HG03159 (cell line): ENCODE measurements around the gene PPP4R2.
"Not testable (repeated sequence)": the region's sequence is repeated elsewhere in the genome, so short reads cannot be mapped to it uniquely, and the experiment has no call there.

ENCODE experiments used
- ATAC-seq: cut with Tn5 transposase; IDR thresholded peaks from one replicate; pipeline ENCODE4 v1.9.1; 2021; ENCODE audit warnings: mild to moderate bottlenecking, moderate library complexity; ENCODE audit not compliant: unreplicated experiment

Gene PPP4R2

DNA sequence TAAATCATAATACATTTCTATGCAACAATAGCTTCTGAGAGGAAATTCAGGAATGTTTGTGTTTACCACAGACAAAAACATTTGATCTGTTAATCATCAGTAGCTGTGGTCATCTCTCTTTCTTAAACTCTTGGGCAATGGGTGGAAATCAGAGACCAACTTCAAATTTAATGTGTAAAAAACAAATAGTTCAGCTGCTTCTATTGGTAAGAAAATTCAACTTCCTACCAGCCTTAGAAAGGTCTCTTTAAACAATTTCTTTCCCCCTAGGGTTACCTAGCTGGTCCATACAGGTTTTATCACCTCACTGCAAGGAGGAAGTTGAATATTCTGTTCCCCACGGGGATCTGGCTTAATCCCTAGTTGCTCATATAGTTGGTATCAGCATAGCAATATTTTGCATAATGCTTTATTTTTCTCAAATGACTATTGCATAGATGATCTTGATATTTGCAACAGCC, 20.3 kb upstream of the PPP4R2 start:
- no peak for ATAC-seq

DNA sequence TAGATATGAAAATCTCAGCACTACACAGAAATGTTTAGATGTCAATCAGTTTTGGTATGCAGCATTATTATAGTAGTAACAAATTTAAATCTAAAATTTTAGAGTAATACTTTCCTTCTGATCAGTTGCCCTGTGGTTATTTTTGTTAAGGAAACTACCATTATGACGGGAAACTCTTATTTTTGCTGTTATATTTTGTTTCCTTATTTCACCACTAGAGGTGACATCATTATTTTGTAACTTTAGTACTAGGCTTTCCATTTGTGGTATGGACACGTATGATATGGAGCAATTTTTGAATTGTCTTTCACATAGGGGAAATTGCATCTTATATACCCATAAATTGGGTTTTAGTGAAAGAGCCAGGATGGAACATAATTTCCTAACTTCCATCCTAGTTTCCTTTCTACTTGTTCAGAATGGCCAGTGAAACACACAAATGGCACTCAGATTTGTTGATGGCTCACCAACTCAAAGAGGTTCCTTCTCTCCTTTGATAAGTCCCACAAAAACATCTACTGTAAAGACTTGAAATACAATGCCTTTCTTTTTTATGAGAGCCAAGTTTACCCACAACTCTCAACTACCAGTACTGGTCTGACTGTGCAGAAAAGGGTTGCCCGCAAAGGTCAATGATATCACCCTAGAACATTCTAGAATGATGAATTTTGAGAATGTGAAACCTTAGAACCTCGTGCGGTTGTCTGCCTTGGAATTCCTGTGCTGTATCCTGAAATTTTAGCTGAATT, 19.4 kb upstream of the PPP4R2 start:
- ATAC-seq = peak; percentile 54

DNA sequence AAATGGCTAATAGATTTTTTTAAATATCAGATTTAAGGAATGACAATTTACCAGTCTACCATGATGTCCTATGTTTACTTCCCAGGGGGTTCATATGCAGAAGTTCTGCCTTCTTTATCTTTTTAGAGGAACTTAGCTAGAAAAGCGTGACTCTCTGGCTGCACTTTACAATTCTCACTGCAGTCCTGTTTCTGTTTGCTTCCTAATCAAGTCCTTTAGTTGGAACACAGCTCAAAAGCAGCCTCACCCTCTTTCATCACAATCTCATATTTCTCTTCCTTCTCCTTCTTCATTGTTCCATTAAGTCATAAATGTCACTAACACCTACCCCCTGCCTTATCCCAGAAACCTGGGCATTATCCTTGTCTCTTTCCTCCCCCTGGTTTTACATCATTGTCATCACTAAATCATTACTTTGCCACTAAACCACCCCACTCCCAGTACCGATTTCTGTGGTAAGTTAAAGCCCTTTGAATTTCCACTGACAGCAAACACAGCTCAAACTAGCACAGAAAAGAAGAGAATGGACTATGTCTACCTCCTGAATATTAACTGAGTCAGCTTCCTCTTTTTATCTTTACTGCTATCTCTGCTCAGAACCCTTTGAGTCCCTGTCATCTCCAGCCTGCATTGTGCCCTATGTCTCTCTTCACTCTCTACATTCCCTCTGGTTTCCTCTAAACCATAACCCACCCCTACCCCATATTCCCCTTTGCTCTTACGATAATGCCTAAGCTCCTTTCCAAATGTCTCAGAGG, 13.8 kb upstream of the PPP4R2 start:
- ATAC-seq = no peak

DNA sequence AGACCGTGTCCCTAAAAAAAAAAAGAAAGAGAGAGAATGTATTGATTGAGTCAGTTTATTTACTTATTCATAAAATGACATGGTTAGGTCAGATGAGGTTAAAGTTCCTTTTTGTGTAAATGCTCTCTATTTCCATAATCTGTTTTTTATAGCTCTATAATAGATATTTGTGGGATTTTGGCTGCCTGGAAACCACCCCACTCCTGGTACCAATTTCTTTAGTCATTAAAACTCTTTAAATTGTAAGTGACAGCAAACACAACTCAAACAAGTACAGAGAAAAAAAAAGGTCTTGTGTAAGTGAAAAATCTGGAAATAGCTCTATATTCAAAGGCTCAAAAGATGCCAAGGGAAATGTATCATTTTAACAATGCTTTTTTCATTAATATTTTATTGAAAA, 11.0 kb upstream of the PPP4R2 start:
- ATAC-seq = no peak

DNA sequence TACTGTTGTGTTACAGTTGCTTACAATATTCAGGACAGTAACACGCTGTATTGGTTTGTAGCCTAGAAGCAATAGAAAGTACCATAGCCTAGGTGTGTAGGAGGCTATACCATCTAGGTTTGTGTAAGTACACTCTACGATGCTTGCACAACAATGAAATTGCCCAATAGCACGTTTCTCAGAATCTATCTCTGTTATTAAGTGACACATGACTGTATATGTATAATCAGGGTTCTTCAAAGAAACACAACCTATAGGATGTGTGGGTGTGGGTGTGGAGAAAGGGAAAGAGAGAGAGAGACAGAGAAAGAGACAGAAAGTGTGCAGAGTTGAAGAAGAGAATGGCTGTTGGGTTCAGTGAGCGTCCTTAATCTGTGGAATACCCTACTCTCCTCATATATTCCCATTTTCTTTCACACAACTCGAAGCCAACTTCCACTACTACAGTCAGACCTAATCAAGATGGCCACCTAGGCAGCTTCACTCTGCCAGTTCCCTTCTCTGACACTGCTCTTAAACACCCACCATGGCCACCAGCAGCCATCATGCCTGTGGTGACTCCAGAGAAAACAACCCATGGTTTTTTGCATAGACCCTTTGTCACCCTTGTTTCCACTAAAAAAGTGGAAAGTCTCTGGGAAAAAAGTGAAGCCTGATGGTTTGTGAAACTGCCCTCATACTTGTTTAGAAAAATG, 5.8 kb upstream of the PPP4R2 start:
- no peak for ATAC-seq

DNA sequence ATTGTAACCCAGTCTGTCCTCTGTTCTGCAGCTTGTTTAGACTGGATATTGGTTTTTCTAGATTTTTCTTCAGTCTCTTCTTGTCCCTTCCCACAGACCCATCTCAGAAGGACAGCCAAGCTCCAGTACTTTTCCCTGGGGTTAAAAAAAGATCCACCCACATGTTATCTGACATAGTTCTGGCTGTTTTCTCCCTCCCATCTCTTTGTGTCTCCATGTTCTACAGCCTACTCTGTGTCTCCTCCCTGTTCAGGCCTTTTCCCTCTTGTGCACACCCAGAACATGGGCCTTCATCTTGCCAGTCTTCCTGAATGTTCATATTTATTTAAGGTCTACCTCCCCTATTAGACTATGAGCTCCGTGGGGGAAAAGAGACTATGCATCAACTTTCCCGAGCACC, 5.1 kb upstream of the PPP4R2 start:
- ATAC-seq = no peak

DNA sequence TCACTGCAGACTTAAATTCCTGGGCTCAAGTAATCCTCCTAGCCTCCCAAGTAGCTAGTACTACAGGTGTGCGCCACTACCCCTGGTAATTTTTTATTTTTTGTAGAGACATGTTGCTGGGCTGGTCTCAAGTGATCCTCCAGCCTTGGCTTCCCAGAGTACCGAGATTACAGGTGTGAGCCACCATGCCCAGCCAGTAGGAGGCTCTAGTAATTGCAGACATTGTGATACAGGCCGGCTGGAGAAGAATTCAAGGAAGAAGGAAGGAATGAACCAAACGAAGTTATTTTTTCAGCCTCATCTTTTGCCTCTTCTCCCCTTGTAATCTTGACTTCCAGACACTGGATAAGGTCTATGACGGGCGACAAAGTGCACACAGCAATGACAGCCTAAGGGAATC, 3.2 kb upstream of the PPP4R2 start:
- ATAC-seq = no peak

DNA sequence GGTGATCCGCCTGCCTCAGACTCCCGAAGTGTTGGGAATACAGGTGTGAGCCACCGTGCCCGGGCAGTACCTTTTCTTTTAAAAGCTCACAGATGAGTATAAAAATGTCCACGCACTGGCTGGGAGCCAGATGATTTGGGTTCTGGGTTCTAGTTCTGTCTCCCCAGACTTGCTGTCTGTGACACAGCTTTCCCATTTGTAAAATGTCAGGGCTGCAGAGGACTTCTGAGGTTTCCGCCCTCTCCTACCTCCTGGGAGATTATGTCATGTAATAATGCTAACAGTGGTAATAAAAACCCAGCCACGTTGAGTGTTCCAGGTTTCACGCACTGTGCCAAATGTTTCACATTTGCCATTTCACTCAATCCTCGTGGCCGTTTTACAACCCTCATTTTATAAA, 1.3 kb upstream of the PPP4R2 start:
- no peak for ATAC-seq

DNA sequence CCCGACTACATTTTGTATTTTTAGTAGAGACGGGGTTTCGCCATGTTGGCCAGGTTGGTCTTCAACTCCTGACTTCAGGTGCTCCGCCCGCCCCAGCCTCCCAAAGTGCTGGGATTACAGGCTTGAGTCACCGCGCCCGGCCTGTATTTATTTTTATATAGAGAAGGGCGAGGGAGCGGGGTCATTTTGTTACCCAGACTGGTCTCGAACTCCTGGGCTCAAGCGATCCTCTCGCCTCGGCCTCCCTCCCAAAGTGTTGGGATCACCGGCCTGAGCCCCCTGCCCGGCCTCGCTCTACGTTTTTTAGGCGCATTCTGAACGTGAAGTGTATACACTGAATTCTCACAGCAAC, 514 bp upstream of the PPP4R2 start:
- ATAC-seq = no peak

DNA sequence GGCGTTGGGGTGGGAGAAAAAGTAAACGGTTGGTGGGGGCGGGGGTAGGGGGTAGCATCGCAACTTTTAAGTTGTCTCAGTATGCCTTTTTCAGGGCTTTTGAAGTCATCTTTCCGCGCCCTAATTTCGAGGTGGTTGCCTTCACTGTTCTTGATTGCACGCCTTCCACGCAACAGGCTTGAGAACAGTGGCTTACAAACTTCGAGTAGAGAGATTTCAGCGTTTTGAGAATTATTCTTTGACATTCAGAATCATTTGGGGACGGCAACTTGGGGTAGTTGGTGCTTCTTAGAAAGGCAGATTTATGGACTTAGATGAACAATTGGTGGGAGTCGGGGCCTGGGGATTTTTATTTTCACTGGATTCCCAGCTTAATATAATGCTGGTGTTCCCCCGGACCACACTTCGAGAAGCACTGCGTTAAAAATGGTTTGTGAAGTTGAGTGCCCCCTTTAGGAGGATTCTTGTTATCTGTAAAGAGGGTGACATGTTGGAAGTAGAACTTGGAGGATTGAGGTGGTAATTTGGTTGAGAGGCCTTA, 880 bp downstream of the PPP4R2 start:
- peak; percentile 24 for ATAC-seq

DNA sequence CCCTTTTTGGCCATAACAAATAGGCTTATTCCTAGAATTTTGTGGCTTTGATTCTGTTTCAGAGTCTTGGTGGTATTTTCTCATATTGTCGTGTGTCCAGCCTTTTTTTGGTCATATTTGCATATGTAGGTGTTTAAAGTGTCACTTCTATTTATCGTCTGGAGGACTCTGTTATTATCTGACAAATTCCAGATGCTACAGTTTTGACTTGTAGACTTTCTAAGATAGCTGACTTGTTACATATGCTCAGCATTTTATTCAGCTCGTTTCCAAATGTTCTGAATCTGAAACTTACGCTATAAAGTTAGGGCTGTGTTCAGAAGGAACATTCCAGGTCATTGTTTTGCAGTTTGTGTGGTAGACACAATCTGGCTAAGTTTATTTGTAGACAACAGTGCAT, 1.9 kb downstream of the PPP4R2 start:
- no peak for ATAC-seq

DNA sequence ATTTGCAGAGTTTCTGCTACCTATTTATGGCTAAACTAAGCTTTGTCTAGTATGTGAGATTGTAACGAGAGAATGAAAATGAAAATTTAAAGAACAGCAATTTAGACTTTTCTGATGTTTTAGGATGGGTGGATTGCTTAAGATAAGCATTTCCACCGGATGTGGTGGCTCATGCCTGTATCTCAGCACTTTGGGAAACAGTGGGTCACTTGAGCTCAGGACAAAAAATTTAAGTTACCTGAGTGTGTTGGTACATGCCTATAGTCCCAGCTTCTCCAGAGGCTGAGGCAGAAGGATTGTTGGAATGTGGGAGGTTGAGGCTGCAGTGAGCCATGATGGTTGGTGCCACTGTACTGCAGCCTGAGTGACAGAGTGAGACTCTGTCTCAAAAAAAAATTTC, 3.3 kb downstream of the PPP4R2 start:
- ATAC-seq = no peak

DNA sequence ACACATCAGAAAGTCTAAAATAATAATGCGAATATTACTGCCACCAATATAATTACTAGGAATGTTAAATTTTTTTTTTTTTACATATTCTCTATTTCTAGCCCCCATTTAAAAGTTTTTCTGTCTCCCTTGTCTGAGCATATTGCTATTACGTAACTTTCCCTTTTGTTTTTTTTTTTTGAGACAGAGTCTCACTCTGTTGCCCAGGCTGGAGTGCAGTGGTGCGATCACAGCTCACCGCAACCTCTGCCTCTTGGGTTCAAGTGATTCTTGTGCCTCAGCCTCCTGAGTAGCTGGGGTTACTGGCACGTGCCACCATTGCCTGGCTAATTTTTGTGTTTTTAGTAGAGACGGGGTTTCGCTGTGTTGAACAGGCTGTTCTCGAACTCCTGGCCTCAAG, 6.4 kb downstream of the PPP4R2 start:
- ATAC-seq = not testable (repeated sequence)

DNA sequence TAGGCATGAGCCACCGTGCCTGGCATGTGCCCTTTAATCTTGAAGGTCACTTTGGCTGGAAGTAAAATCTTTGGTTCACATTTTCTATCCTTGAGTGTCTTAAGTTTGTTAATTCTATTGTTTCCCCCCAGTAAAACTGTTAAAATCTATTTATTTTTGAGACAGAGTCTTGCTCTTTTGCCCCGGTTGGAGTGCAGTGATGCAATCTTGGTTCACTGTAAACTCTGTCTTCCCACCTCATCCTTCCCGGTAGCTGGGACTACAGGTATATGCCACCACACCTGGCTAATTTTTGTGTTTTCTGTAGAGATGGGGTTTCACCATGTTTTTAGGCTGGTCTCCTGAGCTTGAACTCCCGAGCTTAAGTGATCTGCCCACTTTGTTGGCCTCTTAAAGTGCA, 7.7 kb downstream of the PPP4R2 start:
- no peak for ATAC-seq

DNA sequence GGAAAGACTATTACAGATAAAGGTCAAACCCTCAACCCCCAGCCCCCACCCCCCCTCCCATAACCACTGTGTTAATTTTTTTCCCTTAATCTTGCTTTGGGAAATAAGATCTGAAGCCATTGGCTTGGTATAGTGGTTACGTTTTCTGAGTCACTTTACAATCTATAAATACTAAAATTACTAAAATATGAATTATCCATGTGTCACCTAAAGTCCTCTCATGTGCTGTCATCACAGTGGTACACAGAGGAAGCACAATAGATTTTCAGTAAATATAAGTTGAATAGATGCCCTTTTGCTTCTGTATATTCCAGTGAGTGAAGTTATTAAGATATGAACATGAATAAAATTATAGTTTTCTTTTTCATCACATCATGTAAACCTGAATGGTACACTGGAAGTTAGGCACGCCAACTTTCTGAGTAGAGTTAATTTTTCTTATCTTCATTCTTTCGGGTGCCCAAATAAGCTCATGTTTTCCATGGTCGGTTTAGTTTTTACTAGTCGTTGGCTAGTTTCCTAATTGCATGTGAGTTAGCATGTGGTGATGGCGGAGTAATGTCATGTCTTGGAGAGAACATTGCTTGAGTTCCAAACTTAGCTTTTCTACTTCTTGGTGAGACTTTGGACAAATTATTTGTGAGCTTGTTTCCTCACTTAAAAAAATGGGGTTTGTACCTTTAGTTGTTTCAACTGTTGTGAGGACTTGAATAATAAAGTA, 11.5 kb downstream of the PPP4R2 start:
- ATAC-seq = no peak

DNA sequence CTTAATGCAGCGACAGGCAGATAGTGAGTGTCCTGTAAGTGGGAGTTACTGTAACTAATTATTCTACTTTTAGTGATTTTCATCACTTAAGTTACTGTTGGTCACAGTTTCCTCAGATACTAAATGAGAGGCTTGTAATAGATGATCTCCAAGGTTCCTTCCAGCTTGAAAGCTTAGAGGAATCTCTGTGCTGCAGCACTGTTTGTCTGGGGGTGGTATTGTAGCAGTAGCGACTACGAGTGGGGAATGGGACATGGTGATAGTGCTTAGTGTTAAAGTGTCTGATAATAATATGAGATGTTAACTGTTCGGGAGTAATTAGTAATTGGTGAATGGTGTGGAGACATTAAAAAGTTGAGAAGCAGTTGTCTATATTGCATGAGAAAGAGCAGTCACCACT, 12.4 kb downstream of the PPP4R2 start:
- ATAC-seq = no peak

DNA sequence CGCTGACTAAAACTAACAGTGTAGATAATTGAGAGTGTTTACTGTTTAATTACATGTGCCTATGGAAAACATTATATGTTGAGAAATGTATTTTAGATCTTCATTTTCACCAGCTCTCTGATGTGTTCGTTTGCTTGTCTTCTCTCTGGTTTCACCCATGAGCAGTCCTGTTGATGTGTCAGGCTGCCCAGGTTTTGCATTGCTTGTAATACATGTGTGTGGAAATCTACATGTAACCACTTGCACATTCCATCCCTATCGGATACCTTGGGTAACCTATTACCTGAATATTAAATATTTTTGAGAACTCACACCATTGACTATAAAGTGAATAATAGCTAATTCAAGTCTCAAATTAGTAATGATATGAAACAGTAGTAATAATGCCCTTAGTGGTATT, 13.1 kb downstream of the PPP4R2 start:
- no peak for ATAC-seq

DNA sequence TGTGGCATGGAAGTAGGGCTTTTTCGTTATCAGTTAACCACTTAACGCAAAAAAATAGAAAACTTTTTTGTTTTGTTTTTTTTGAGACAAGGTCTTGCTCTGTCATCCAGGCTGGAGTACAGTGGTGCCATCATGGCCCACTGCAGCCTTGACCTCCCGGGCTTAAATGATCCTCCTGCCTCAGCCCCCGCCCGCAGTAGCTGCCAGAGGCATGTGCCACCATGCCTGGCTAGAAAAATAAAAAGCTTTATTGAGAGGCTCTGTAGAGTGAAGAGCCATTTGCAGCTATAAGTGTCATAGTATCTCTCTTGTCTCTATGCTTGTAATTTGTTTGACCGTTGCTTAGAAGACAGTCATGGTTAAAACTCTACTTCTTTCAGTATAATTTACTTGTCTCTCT, 13.5 kb downstream of the PPP4R2 start:
- no peak for ATAC-seq

DNA sequence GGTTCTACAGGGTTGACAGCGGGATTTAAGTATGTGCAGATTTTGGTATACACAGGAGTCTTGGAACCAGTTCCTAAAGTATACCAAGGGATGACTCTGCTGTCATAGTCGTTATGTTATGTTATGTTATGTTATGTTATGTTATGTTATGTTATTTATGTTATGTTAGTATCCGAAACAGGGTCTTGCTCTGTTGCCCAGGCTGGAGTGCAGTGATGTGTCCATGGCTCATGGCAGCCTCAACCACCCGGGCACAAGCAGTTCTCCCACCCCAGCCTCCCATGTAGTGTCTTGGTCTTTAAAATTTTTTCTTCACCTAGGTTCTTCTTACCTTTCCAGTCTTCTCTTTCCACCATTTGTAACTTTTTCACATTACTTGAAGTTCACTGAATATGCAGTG, 21.7 kb downstream of the PPP4R2 start:
- no peak for ATAC-seq

DNA sequence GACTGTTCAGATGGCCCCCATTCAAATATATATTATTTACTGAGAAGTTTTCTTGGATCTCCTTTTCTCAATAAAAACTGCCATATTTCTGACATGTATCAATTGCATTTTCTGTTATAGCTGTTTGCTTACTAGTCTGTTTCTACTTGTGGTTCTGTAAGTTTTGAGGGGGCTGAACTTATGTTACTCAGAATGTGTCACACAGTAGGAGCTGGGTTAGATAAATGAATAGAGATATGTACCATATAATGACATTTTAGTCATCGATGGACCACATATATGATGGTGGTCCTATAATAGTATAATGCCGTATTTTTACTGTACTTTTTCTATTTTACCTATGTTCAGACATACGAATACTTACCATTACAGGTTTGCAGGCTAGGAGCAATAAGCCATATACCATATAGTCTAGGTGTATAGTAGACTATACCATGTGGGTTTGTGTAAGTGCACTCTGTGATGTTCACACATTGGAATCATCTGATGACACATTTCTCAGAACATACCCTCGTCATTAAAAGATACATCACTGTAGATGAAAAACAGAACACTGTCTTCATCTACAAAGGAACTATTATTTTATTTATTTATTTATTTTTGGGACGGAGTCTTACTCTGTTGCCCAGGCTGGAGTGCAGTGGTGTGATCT, 22.3 kb downstream of the PPP4R2 start:
- ATAC-seq = no peak
